GM23338 (cell line): ENCODE results near the gene ARHGDIA. TPM values are rescaled to one million over a fixed set of nuclear protein-coding genes. Genes with fewer than 3 reads are reported as not detected.

Source experiments
- ATAC-seq: fragments of 200-7000 bp; cut with Tn5 transposase; 3 replicates; pipeline ENCODE4 v1.9.1; 2020
- DNase-seq: peaks from one replicate; pipeline ENCODE4 v3.0.0-alpha.2; 2015; ENCODE audit warnings: low spot score
- H2AFZ ChIP-seq: fragments of 200-600 bp; sonication (generic); 2 replicates; pipeline ENCODE4 v1.8.0; 2016; ENCODE audit warnings: antibody characterized with exemption, mild to moderate bottlenecking, moderate library complexity
- H3F3A ChIP-seq: fragments of 200-600 bp; sonication (generic); replicated peaks from 2 replicates; pipeline ENCODE4 v1.8.0; 2017; ENCODE audit warnings: antibody characterized with exemption, mixed run types, low read depth
- H3K27ac ChIP-seq: fragments of 200-600 bp; sonication (generic); 2 replicates; pipeline ENCODE4 v1.6.1; 2016; ENCODE audit warnings: low read depth
- H3K27me3 ChIP-seq: fragments of 200-600 bp; sonication (generic); 2 replicates; pipeline ENCODE4 v1.8.0; 2016; ENCODE audit warnings: mild to moderate bottlenecking, mixed run types, moderate library complexity; ENCODE audit not compliant: insufficient read depth
- H3K36me3 ChIP-seq: fragments of 200-600 bp; sonication (generic); 2 replicates; pipeline ENCODE4 v1.8.0; 2016; ENCODE audit warnings: mild to moderate bottlenecking; ENCODE audit not compliant: insufficient read depth
- H3K4me1 ChIP-seq: fragments of 200-600 bp; sonication (generic); 2 replicates; pipeline ENCODE4 v1.8.0; 2016; ENCODE audit warnings: mild to moderate bottlenecking, moderate library complexity; ENCODE audit not compliant: insufficient read depth
- H3K4me2 ChIP-seq: fragments of 200-600 bp; sonication (generic); 2 replicates; pipeline ENCODE4 v1.7.1; 2017; ENCODE audit warnings: mixed run types
- H3K4me3 ChIP-seq: fragments of 200-600 bp; sonication (generic); 2 replicates; pipeline ENCODE4 v1.6.1; 2016; ENCODE audit warnings: mixed run types
- H3K79me2 ChIP-seq: fragments of 200-600 bp; sonication (generic); replicated peaks from 2 replicates; pipeline ENCODE4 v1.8.0; 2017; ENCODE audit warnings: mild to moderate bottlenecking; ENCODE audit not compliant: insufficient read depth
- H3K9me2 ChIP-seq: fragments of 200-600 bp; sonication (generic); 2 replicates; pipeline ENCODE4 v1.8.0; 2017; ENCODE audit not compliant: insufficient read depth
- H4K20me1 ChIP-seq: fragments of 200-600 bp; sonication (generic); replicated peaks from 2 replicates; pipeline ENCODE4 v1.8.0; 2017; ENCODE audit warnings: mild to moderate bottlenecking; ENCODE audit not compliant: insufficient read depth
- H3K27ac Mint-ChIP-seq: 2 replicates; pipeline ENCODE4 v1.8.0; 2020; ENCODE audit warnings: inconsistent platforms, mild to moderate bottlenecking, moderate library complexity, mixed read lengths
- H3K27me3 Mint-ChIP-seq: 3 replicates; pipeline ENCODE4 v1.8.0; 2022; ENCODE audit warnings: low read depth, mild to moderate bottlenecking, moderate library complexity, mixed read lengths, inconsistent platforms; ENCODE audit not compliant: insufficient read depth, poor library complexity
- H3K36me3 Mint-ChIP-seq: 3 replicates; pipeline ENCODE4 v1.8.0; 2021; ENCODE audit warnings: low read depth, mild to moderate bottlenecking, inconsistent platforms, moderate library complexity, mixed read lengths
- H3K4me1 Mint-ChIP-seq: 3 replicates; pipeline ENCODE4 v1.8.0; 2020; ENCODE audit warnings: mild to moderate bottlenecking, inconsistent platforms, mixed read lengths
- H3K4me3 Mint-ChIP-seq: 3 replicates; pipeline ENCODE4 v1.8.0; 2021; ENCODE audit warnings: moderate library complexity, mild to moderate bottlenecking, inconsistent platforms, mixed read lengths
- H3K9me3 Mint-ChIP-seq: 3 replicates; pipeline ENCODE4 v1.8.0; 2020; ENCODE audit warnings: moderate library complexity, mild to moderate bottlenecking, inconsistent platforms, mixed read lengths
- CREB1 ChIP-seq: fragments of 250-450 bp; sonication (Bioruptor Pico); IDR thresholded peaks from 2 replicates; pipeline ENCODE4 v1.5.0; 2020; ENCODE audit warnings: low read depth, mild to moderate bottlenecking, moderate library complexity
- EZH2 ChIP-seq: fragments of 200-600 bp; sonication (generic); IDR thresholded peaks from one replicate; pipeline ENCODE4 v1.8.0; 2017; ENCODE audit warnings: antibody characterized with exemption, mild to moderate bottlenecking, low read depth; ENCODE audit not compliant: unreplicated experiment
- EZH2phosphoT487 ChIP-seq: fragments of 200-600 bp; sonication (generic); IDR thresholded peaks from one replicate; pipeline ENCODE4 v1.8.1; 2018; ENCODE audit warnings: antibody characterized with exemption; ENCODE audit not compliant: unreplicated experiment
- NANOG ChIP-seq: IDR thresholded peaks from 2 replicates; pipeline ENCODE4 v1.6.1; 2016; ENCODE audit warnings: antibody characterized with exemption, borderline replicate concordance
- POLR2AphosphoS5 ChIP-seq: IDR thresholded peaks from 2 replicates; pipeline ENCODE4 v1.6.1; 2016; ENCODE audit warnings: antibody characterized with exemption, low read depth
- STAT1 ChIP-seq: IDR thresholded peaks from one replicate; pipeline ENCODE4 v1.6.1; 2016; ENCODE audit warnings: antibody characterized with exemption; ENCODE audit not compliant: unreplicated experiment
- ZNF114 ChIP-seq: fragments of 250-450 bp; sonication (Bioruptor Pico); IDR thresholded peaks from 2 replicates; pipeline ENCODE4 v1.5.0; 2020; ENCODE audit warnings: mild to moderate bottlenecking, moderate library complexity
- ZNF331 ChIP-seq: fragments of 250-450 bp; sonication (Bioruptor Pico); IDR thresholded peaks from 2 replicates; pipeline ENCODE4 v1.5.0; 2020; ENCODE audit warnings: low read depth, mild to moderate bottlenecking, moderate library complexity
- ZNF462 ChIP-seq: fragments of 250-450 bp; sonication (Bioruptor Pico); IDR thresholded peaks from 2 replicates; pipeline ENCODE4 v1.5.0; 2020; ENCODE audit warnings: mild to moderate bottlenecking, moderate library complexity
- polyA plus RNA-seq: library from polyadenylated mRNA; unstranded; fragments of >200 nt; fragmentation: Nextera tagmentation; extraction: Ambion mirVana; gene quantifications from 2 replicates; pipeline ENCODE4 v1.2.1, GENCODE V29; 2016
- total RNA-seq: library from RNA; depleted of rRNA; stranded (reverse); fragments of >200 nt; shearing (Covaris generic); gene quantifications from 2 replicates; pipeline ENCODE4 v1.2.3, GENCODE V29; 2014
- TF ChIP-seq, protein P1 (sequence below): IDR thresholded peaks from 2 replicates; pipeline ENCODE4 v1.6.1; 2016; ENCODE audit warnings: antibody characterized with exemption

The ARHGDIA gene
- total and polyA plus RNA-seq, 2 experiments from 2014 or later = 125 to 140 TPM

DNA sequence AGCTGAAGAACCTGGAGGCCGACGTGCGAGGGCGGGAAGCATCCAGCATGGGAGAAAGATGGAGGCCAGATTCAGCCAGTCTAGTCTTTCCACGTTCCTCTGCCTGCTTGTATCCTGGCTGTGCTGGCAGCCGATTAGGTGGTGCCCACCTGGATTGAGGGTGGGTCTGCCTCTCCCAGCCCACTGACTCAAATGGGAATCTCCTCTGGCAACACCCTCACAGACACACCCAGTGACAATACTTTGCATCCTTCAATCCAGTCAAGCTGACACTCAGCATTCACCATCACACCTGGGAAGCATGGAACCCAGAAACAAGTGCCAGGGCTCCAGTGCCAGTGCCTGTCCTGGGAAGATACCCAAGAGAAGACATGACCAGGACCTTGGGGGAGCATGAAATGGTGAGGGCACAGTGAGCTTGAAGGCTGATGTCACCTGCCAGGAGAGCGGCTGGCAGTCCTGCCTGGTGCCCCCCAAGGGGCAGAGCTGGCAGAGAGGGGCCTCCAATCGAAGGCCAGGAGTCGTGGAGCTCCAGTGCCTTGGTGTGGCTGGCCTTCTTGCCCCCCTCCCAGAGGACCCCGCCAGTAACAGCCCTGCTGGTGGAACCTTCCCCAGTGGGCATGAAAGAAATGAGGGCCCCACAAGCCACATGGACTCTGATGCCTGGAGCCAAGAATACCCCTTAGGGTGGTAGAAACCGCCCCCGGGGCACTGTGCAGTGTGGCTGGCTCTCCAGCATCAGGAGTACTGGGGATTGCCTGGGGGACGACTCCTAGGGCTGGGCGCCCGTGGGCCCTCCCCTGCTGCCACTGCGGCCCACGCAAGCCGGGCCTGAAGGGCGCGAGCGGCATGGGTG is 30.3 kb upstream of the ARHGDIA start:
- Mint-ChIP-seq H3K9me3 (no peaks in the 10 kb centered on the region), H3K4me1 (peaks cover 3% of the 10 kb centered on the region; the same call in 2 of the 3 replicates), H3K27me3 (peaks cover 19% of the 10 kb centered on the region), H3K36me3 (peaks cover 26% of the 10 kb centered on the region), H3K27ac (no peak overlapping the region), H3K4me3 (peak overlapping the region; percentile 45; the same call in 2 of the 3 replicates)
- Histone ChIP-seq H3K9me2 (no peaks in the 10 kb centered on the region), H3K79me2 (no peaks in the 10 kb centered on the region), H4K20me1 (0 out of 2 replicates have a peak, but pooled peaks cover 4% of the 10 kb centered on the region), H3K4me1 (no peaks in the 10 kb centered on the region; the same call in 1 of the 2 replicates), H3K27me3 (peaks cover 18% of the 10 kb centered on the region), H3K4me2 (peak overlapping the region; percentile 85), H3F3A (peaks cover 15% of the 10 kb centered on the region), H3K27ac (no peak overlapping the region), H3K36me3 (peaks cover 12% of the 10 kb centered on the region; the same call in 1 of the 2 replicates), H2AFZ (no peak overlapping the region), H3K4me3 (peak overlapping the region; percentile 60)
- DNase-seq = no peak
- TF ChIP-seq CREB1 (CRISPR knock-in tag) = no peak
- peak; percentile 6 for ATAC-seq

GRCh38 chr17:81900181-81900820 is 29.2 kb upstream of the ARHGDIA start:
- Mint-ChIP-seq H3K9me3 (no peaks in the 10 kb centered on the region), H3K4me1 (peaks cover 3% of the 10 kb centered on the region; the same call in 2 of the 3 replicates), H3K27me3 (peaks cover 24% of the 10 kb centered on the region), H3K27ac (no peak overlapping the region), H3K4me3 (no peak overlapping the region; the same call in 2 of the 3 replicates), H3K36me3 (peaks cover 33% of the 10 kb centered on the region)
- no peak overlapping the region for H3K4me3 ChIP-seq
- H4K20me1 ChIP-seq = 0 out of 2 replicates have a peak, but pooled peaks cover 7% of the 10 kb centered on the region
- no peak overlapping the region for H3K4me2 ChIP-seq
- peaks cover 19% of the 10 kb centered on the region; the same call in 1 of the 2 replicates for H3K36me3 ChIP-seq
- no peak overlapping the region for H3K27ac ChIP-seq
- H3K79me2 ChIP-seq = no peaks in the 10 kb centered on the region
- DNase-seq (no peak), ATAC-seq (no peak)
- H3F3A ChIP-seq = peaks cover 15% of the 10 kb centered on the region
- no peaks in the 10 kb centered on the region; the same call in 1 of the 2 replicates for H3K4me1 ChIP-seq
- no peaks in the 10 kb centered on the region for H3K9me2 ChIP-seq
- H2AFZ ChIP-seq = no peak overlapping the region
- H3K27me3 ChIP-seq = peaks cover 18% of the 10 kb centered on the region
- TF ChIP-seq CREB1 (CRISPR knock-in tag) = no peak
- no peak for TF ChIP-seq ZNF331 (CRISPR knock-in tag)
- no peak for TF ChIP-seq STAT1
- no peak for TF ChIP-seq ZNF462 (CRISPR knock-in tag)
- no peak for TF ChIP-seq EZH2phosphoT487
- TF ChIP-seq POLR2AphosphoS5 = no peak
- no peak for TF ChIP-seq EZH2
- no peak for TF ChIP-seq NANOG
- TF ChIP-seq ZNF114 (CRISPR knock-in tag) = no peak
- TF ChIP-seq, protein P1, sequence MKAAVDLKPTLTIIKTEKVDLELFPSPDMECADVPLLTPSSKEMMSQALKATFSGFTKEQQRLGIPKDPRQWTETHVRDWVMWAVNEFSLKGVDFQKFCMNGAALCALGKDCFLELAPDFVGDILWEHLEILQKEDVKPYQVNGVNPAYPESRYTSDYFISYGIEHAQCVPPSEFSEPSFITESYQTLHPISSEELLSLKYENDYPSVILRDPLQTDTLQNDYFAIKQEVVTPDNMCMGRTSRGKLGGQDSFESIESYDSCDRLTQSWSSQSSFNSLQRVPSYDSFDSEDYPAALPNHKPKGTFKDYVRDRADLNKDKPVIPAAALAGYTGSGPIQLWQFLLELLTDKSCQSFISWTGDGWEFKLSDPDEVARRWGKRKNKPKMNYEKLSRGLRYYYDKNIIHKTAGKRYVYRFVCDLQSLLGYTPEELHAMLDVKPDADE = no peak
